Activated CD8-positive, alpha-beta T cell treated with anti-CD3 and anti-CD28 coated beads for 36 hours (primary cell): Measurements from ENCODE around the gene TEX26. TPM values are rescaled to one million over a fixed set of nuclear protein-coding genes. Genes with fewer than 3 reads are reported as not detected.

ENCODE experiments used
- ATAC-seq: fragments of 200-7000 bp; cut with Tn5 transposase; one replicate; pipeline ENCODE4 v1.10.0; 2021; ENCODE audit warnings: mild to moderate bottlenecking, moderate library complexity
- CTCF ChIA-PET: fragments of 350-600 bp; sonication (Branson Sonifier 250); formaldehyde crosslinking; loops from one replicate; lab custom pipeline; 2021; ENCODE audit warnings: antibody characterized with exemption; lab: Charles Lee
- POLR2A ChIA-PET: fragments of 350-600 bp; sonication (Branson Sonifier 250); formaldehyde crosslinking; loops from one replicate; lab custom pipeline; 2021; ENCODE audit warnings: antibody characterized with exemption; lab: Charles Lee
- DNase-seq: peaks from one replicate; pipeline ENCODE4 v3.0.0-alpha.2; 2020
- H3K27ac Mint-ChIP-seq: one replicate; pipeline ENCODE4 v1.8.0; 2021; ENCODE audit warnings: mild to moderate bottlenecking, mixed read lengths
- H3K27me3 Mint-ChIP-seq: one replicate; pipeline ENCODE4 v1.8.0; 2021; ENCODE audit warnings: mixed read lengths
- H3K36me3 Mint-ChIP-seq: one replicate; pipeline ENCODE4 v1.8.0; 2021; ENCODE audit warnings: low read depth, mixed read lengths
- H3K4me1 Mint-ChIP-seq: one replicate; pipeline ENCODE4 v1.8.0; 2021; ENCODE audit warnings: low read depth, mixed read lengths
- H3K4me3 Mint-ChIP-seq: one replicate; pipeline ENCODE4 v1.8.0; 2021; ENCODE audit warnings: mild to moderate bottlenecking, moderate library complexity, mixed read lengths
- H3K9me3 Mint-ChIP-seq: one replicate; pipeline ENCODE4 v1.8.0; 2021; ENCODE audit warnings: mixed read lengths
- CTCF ChIP-seq: fragments of 200-600 bp; IDR thresholded peaks from one replicate; pipeline ENCODE4 v1.8.0; 2022; ENCODE audit warnings: antibody characterized with exemption, mild to moderate bottlenecking
- intact Hi-C: fragments of 100-400 bp; cut with micrococcal nuclease; formaldehyde crosslinking; loops from one replicate; pipeline ENCODE4 v1.10.0; 2022
- total RNA-seq, 2 experiments: library from RNA; stranded (reverse); gene quantifications; one replicate each; pipeline ENCODE4 v1.2.3, GENCODE V29; 2021

The TEX26 gene
- total RNA-seq, 2 experiments from 2014 or later, result not detected

- ATAC-seq (peak; percentile 55), DNase-seq (peak; percentile 12)
- Mint-ChIP-seq H3K27me3 (peaks cover 37% of the 10 kb centered on the region), H3K4me3 (no peak overlapping the region), H3K4me1 (peaks cover 15% of the 10 kb centered on the region), H3K27ac (no peak overlapping the region), H3K36me3 (no peaks in the 10 kb centered on the region), H3K9me3 (no peaks in the 10 kb centered on the region)
- no peak for TF ChIP-seq CTCF
- intact Hi-C loops, result no loop called here
- ChIA-PET POLR2A (no interaction called here), CTCF (no interaction called here)
These were observed 4.9 kb upstream of the TEX26 start for GRCh38 chr13:30927595-30927994.

DNA sequence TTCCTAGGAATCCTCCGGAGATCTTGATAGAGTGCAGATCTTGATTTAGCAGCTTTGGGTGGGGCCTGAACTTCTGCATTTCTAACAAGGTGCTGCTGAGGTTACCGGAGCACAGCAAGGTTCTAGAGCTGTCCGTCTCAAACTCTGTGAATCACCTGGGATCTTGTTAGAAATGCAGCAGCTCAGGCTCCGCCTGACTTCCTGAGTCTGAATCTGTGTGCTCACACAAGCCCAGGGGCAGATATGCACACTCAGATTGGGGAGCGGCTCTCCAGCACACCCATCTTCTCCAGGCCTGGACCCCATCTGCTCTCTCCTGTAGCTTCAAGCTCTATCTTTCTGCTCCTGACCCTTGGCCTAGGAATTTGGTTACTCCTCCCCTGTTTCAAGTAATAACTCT, 3.5 kb upstream of the TEX26 start:
- ATAC-seq, result no peak
- DNase-seq, result no peak
- POLR2A ChIA-PET, result no interaction called here
- peaks cover 37% of the 10 kb centered on the region for H3K27me3 Mint-ChIP-seq
- no peaks in the 10 kb centered on the region for H3K9me3 Mint-ChIP-seq
- no peaks in the 10 kb centered on the region for H3K36me3 Mint-ChIP-seq
- no peak overlapping the region for H3K27ac Mint-ChIP-seq
- intact Hi-C loops, result no loop called here
- no peak for TF ChIP-seq CTCF
- peaks cover 15% of the 10 kb centered on the region for H3K4me1 Mint-ChIP-seq
- H3K4me3 Mint-ChIP-seq, result no peak overlapping the region
- CTCF ChIA-PET, result interaction anchor here (1.5 kb wide), 1 partner anchor 115 kb away, joined by 5 read pairs; no protein-coding TSS in a partner anchor

GRCh38 chr13:30933354-30933670, 856 bp downstream of the TEX26 start:
- H3K27me3 Mint-ChIP-seq, result peaks cover 40% of the 10 kb centered on the region
- POLR2A ChIA-PET, result no interaction called here
- CTCF ChIA-PET, result no interaction called here
- H3K4me1 Mint-ChIP-seq, result no peaks in the 10 kb centered on the region
- TF ChIP-seq CTCF, result no peak
- ATAC-seq, result no peak
- H3K4me3 Mint-ChIP-seq, result no peak overlapping the region
- intact Hi-C loops, result no loop called here
- no peak overlapping the region for H3K27ac Mint-ChIP-seq
- no peaks in the 10 kb centered on the region for H3K36me3 Mint-ChIP-seq
- DNase-seq, result no peak
- H3K9me3 Mint-ChIP-seq, result peaks cover 4% of the 10 kb centered on the region

- POLR2A ChIA-PET, result no interaction called here
- ATAC-seq (no peak), DNase-seq (no peak)
- peaks cover 33% of the 10 kb centered on the region for H3K27me3 Mint-ChIP-seq
- TF ChIP-seq CTCF, result no peak
- no peaks in the 10 kb centered on the region for H3K4me1 Mint-ChIP-seq
- peaks cover 4% of the 10 kb centered on the region for H3K9me3 Mint-ChIP-seq
- no peaks in the 10 kb centered on the region for H3K36me3 Mint-ChIP-seq
- H3K27ac Mint-ChIP-seq, result no peak overlapping the region
- CTCF ChIA-PET, result no interaction called here
- H3K4me3 Mint-ChIP-seq, result no peak overlapping the region
- intact Hi-C loops, result no loop called here
These were observed 1.9 kb downstream of the TEX26 start for GRCh38 chr13:30934381-30934780.

DNA sequence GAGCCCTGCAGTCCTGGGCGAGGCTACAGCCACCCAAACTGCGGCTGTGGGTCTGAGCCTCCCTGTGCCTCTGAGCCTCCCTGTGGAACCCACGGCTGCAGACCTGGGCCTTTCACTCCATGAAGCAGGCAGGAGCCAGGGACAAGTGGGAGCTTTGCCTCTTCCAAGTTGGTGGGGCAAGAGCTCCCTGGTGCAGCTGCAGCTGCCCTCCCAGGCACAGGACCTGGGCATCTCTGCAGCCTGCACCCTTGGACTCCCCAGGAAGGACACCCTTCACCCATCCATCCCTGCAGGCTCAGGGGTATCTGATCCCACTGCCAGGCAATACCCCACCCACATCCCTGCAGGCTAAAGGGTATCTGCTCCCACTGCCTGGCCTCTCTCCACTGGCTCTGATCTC, 2.3 kb downstream of the TEX26 start:
- intact Hi-C loops, result no loop called here
- no peak for ATAC-seq
- H3K27me3 Mint-ChIP-seq, result peaks cover 32% of the 10 kb centered on the region

More for the DNA sequence above, 2.3 kb downstream of the TEX26 start:
- DNase-seq, result no peak
- no peak overlapping the region for H3K4me3 Mint-ChIP-seq
- no peaks in the 10 kb centered on the region for H3K4me1 Mint-ChIP-seq
- TF ChIP-seq CTCF, result no peak
- ChIA-PET POLR2A (no interaction called here), CTCF (interaction anchor here (0.5 kb wide), 1 partner anchor 724 kb away, joined by 3 read pairs; no protein-coding TSS in a partner anchor)
- peaks cover 4% of the 10 kb centered on the region for H3K9me3 Mint-ChIP-seq
- H3K36me3 Mint-ChIP-seq, result no peaks in the 10 kb centered on the region
- no peak overlapping the region for H3K27ac Mint-ChIP-seq
